ENCODE data around the gene ZNF26. TPM values are rescaled to one million over a fixed set of nuclear protein-coding genes. Genes with fewer than 3 reads are reported as not detected.
"Not testable (repeated sequence)": the region's sequence is repeated elsewhere in the genome, so short reads cannot be mapped to it uniquely, and the experiment has no call there.

Gene ZNF26
- total RNA-seq: 15.3 and 19.5 TPM in 2 replicates

GRCh38 chr12:132986001-132986884 is at the start of gene ZNF26:
Gene ZNF26, plus strand, starts transcription at chr12:132986367. Its CDS starts 474 bp downstream, at chr12:132986841.
- intact Hi-C loops (cut with micrococcal nuclease): loop anchor here (1.0 kb wide), 7 partner anchors 30 to 195 kb away; partner anchors contain the start of genes CHFR, GOLGA3, ZNF10 and ZNF268

GRCh38 chr12:132936921-132937320 is 49.2 kb upstream of the ZNF26 start:
- intact Hi-C loops (cut with micrococcal nuclease): not testable (repeated sequence)

- intact Hi-C loops (cut with micrococcal nuclease): no loop called here
Observed at GRCh38 chr12:132937476-132937875, 48.7 kb upstream of the ZNF26 start.

GRCh38 chr12:132938807-132939206 is 47.4 kb upstream of the ZNF26 start:
- intact Hi-C loops (cut with micrococcal nuclease): not testable (repeated sequence)

- intact Hi-C loops (cut with micrococcal nuclease): no loop called here
Observed at GRCh38 chr12:132940071-132940719, 46.0 kb upstream of the ZNF26 start.

GRCh38 chr12:132941336-132941954 is 44.7 kb upstream of the ZNF26 start:
- intact Hi-C loops (cut with micrococcal nuclease): no loop called here

- intact Hi-C loops (cut with micrococcal nuclease): no loop called here
Observed at GRCh38 chr12:132942611-132943010, 43.6 kb upstream of the ZNF26 start.

GRCh38 chr12:132945806-132946205 is 40.4 kb upstream of the ZNF26 start:
- intact Hi-C loops (cut with micrococcal nuclease): no loop called here

GRCh38 chr12:132946246-132946820 is 39.8 kb upstream of the ZNF26 start:
- intact Hi-C loops (cut with micrococcal nuclease): no loop called here

GRCh38 chr12:132948146-132949066 is 37.8 kb upstream of the ZNF26 start:
- intact Hi-C loops (cut with micrococcal nuclease): no loop called here

GRCh38 chr12:132949936-132950837 is 36.0 kb upstream of the ZNF26 start:
- intact Hi-C loops (cut with micrococcal nuclease): no loop called here

- intact Hi-C loops (cut with micrococcal nuclease): no loop called here
Observed at GRCh38 chr12:132950844-132951535, 35.2 kb upstream of the ZNF26 start.

GRCh38 chr12:132951649-132952048 is 34.5 kb upstream of the ZNF26 start:
- intact Hi-C loops (cut with micrococcal nuclease): no loop called here

GRCh38 chr12:132952371-132953162 is 33.6 kb upstream of the ZNF26 start:
- intact Hi-C loops (cut with micrococcal nuclease): no loop called here

- intact Hi-C loops (cut with micrococcal nuclease): no loop called here
Observed at GRCh38 chr12:132953163-132953425, 33.1 kb upstream of the ZNF26 start.

- intact Hi-C loops (cut with micrococcal nuclease): no loop called here
Observed at GRCh38 chr12:132953771-132954170, 32.4 kb upstream of the ZNF26 start.

GRCh38 chr12:132954471-132955048 is 31.6 kb upstream of the ZNF26 start:
- intact Hi-C loops (cut with micrococcal nuclease): loop anchor here (1.0 kb wide), 1 partner anchor 227 kb away; the partner anchor contains the start of gene ZNF268

All from T-helper 2 cell treated with Interferon-gamma antibody and Interleukin-4, amounts not matched to agents 100 ng/mL and 5 ng/mL, for 36 hours (primary cell).